ENCODE results near the gene PLA2G6.
A peak's percentile ranks its signal among the peaks of the same experiment; 100 is the strongest.

The PLA2G6 gene

GRCh38 chr22:38214302-38215056 lies 32.8 kb upstream of the PLA2G6 start:
- DNase-seq, result peak; percentile 48 to 73

DNA sequence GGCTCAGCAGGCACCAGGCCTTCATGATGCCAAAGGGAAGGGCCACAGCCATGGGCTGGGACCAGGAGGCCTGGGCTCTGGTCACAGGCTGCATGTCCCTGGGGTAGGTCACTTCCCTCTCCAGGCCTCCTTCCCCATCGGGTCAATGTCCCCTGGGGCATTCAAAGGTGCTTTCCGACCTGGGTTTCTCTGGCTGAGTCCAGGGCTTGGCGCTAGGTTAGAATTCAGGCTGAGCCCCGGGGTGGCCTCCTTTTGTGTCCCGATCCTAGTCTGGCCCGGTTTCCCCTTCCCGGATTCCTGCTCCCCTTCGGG lies 32.3 kb upstream of the PLA2G6 start:
- peak; percentile 68 to 94 for DNase-seq

DNA sequence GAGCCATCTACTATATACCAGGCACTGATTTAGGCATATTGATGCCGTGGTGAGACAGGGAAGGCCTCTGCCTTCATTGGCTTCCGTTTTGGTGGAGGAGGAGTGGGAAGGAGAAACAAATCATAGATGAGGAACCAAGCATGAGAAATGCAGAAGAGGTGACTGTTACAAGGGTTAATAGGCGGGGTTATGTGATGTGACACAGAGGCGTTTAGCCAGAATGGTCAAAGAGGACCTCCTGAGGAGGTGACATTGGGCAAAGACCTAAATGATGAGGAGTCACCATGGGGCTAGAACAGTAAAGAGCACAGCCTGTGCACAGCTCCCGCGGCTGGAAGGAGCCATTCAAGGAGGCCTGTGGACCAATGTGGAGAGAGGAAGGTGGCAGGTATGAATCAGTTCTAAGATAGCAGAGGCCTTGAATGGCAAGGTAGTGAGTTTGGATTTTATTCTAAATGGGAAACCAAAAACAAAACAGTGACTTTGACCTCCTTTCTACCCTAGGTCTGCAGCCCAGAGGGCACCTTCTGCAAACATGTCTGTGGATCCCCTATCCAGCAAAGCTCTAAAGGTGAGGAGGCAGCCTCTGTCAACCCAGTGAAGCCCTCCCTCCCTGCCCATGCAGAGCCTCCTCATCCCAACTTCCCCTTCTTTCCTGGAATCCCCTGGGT lies 31.8 kb upstream of the PLA2G6 start:
- DNase-seq, result peak; percentile 89 to 99

- peak in 1 of 2 donors; percentile 45 for DNase-seq
Observed at GRCh38 chr22:38212442-38212841, 30.8 kb upstream of the PLA2G6 start.

- DNase-seq, result no peak
Observed at GRCh38 chr22:38211556-38211955, 29.9 kb upstream of the PLA2G6 start.

- peak; percentile 48 to 78 for DNase-seq
Observed at GRCh38 chr22:38208551-38208968, 26.9 kb upstream of the PLA2G6 start.

- no peak for DNase-seq
Observed at GRCh38 chr22:38207898-38208432, 26.3 kb upstream of the PLA2G6 start.

DNA sequence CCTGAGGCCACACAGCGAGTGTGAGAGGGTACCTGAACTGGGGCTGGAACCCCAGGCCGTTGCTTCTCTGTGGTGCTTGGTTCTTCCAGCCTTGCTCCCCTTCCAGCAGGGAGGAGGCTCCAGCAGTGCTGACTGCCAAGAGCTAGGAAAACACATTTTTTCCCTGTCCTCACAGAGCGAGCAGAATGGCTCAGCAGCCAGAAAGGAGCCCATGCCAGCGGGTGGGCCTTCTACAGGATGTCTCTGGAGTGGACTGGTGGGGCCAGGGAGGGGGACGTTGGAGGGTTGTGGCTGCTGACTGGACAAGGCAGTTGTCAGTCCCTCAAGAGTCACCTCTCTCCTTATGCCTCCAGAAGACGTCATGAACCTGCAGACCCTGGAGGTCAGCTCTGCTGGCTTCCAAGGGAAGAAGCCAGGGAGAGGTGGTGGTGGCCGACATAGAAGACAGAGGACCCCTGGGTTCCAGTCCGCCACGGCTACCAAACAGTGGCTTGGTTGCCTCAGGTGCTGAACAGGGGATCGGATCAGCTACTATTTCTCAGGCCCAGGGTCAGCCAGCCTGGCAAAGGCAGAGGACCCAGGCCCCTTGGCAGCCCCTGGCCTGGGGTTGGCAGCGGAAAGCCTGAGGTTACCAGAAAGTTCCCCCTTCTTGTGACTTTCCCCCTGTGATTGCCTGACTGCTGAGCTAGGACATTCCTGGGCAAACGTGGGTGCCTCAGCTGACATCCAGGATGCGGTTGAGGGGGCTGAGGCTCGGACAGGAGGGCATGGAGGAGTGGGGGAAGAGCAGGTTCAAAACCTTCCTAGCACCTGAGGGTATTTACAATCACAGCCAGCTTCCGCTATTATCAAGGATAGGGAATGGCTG lies 23.9 kb upstream of the PLA2G6 start:
- no peak for DNase-seq

DNA sequence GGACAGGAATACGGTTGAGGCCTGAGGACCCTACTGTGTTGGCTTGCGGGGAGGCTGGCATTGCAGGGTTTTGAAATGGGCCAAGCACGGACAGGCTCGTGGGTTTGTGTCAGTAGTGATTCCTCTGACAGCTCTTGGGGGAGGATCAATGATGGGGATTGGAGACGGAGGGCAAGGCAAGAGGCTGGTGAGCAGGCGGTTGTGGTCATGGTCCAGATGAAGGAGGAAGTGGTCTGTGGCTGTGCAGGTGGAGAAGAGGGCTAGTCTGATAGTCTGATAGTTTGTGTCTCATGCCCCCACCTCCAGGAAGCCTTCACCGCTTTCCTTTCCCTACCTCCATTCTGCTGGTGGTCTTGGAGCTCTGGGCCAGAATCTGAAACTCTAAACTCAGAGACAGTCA lies 23.2 kb upstream of the PLA2G6 start:
- no peak for DNase-seq

- DNase-seq, result peak; percentile 50 to 71
Observed at GRCh38 chr22:38203855-38204514, 22.4 kb upstream of the PLA2G6 start.

DNA sequence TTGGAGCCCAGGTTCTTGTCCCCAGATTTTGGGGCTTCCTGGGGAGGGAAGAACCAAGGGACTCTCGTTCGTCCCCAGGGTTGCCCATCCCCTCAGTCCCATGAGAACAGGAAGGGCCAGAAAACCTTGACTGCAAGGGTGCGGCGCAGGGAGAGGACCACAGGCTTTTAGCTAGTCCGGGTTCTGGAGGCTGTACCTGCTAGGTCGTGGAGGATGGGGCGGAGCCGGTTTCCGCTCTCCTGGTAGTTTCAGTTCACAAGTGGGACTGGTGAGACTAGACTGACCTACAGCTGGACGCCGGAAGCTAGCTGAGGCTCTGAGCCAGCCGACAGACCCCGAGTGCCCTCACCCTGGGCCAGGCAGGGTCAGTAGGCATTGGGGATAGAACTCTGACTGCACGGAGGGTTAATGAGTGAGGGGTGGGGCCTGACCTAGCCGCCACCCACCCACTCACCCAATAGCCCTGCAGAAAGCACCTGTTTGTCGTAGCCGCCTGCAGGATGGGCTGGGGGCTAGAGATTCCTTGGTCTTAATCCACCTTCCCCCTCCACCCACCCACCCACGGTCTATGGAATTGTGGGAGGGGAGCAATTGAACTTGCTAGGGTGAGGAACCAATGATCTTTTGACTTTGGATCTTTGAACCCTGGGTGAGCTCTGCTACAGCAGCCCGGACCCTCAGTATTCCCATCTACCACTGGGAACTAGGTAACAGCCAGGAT lies 21.6 kb upstream of the PLA2G6 start:
- no peak for DNase-seq

DNA sequence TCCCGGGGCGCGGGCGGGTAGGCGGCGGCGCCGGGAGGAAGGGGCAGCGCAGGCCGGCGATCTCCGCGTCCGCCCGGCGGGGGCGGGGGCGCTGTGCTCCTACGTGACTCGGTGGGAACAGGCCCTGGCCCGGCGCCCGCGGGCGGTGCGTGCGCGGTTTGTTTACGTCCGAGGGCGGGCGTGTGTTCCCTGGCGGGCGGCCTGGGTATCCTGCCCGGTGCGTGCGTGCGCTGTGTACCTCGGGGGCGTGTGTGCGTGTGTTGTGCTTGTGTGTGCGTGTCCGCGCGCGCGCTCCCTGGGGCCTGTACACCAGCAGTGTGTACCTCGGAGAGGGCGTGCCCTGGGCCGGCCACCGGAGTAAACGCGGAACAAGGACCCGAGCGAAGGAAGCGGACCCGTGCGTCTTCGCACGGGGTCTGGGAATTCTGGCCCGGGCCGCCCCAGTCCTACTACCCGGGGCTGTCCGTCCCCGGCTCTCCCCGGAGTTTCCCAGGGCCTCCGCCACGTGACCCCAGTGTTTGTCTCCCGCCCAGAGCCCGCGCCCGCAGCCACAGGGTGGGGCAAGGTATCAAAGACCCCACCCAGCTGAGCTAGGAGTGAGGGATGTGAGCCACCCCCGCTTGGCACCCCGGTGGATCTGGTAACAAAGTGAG lies 20.9 kb upstream of the PLA2G6 start:
- peak; percentile 74 to 85 for DNase-seq

DNA sequence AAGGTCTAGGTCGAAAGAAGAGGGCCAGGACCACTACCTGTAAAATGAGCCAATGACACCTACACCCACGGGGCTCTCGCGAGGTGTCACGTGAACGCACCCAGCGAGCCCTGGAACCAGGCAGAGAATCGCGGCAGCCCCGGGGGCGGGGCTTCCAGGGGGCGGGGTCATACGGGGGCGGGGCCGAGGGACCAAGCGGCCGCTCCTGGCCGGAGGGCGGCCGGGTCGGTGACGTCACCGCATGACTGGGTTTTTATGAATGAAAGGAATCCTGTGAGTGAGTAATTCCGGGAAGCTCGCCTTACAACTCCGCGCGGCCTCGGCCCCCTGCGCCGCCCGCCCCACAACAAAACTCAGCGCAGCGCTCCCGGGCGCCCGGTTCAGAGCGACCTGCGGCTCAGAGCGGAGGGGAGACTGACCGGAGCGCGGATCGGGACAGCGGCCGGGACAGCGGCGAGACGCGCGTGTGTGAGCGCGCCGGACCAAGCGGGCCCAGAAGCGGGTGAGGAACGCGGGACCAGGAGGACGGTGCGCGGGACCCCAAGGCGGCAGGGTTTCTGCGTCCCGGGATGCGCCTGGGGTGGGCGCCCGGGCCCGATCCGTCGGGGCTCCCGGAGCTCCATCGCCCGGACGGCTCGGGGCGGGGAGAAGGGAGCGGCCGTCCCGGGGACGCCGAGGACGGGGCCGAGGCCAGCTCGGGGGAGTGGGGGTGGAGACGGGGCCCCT lies 20.2 kb upstream of the PLA2G6 start, which contains the start of gene MAFF:
Gene MAFF (plus strand): TSS at position 284 of the 726 bp plus-strand sequence. CDS start 11,860 bp downstream, outside the sequence.
- DNase-seq, result peak; percentile 95 to 98

DNA sequence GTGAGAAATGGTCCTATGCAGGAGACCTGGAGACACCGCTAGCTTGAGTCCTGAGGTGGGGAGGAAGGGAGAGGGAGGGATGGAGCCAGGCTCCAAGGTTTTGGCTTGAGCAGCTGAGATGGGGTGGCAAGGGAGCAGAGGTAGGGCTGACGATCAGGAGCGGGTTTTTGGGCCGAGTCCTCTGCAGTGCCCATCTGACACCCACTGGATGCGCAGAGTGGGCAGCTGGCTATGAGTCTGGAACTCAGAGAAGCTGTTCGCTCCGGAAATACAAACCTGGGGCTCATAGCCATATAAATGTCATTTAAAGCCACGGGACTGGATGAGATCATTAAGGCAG lies 19.7 kb upstream of the PLA2G6 start:
- no peak for DNase-seq

GRCh38 chr22:38199826-38200559 lies 18.4 kb upstream of the PLA2G6 start:
- DNase-seq, result no peak

GRCh38 chr22:38196791-38197419 lies 15.3 kb upstream of the PLA2G6 start:
- no peak for DNase-seq

- DNase-seq, result peak; percentile 68 to 82
Observed at GRCh38 chr22:38193580-38193979, 11.9 kb upstream of the PLA2G6 start.

DNA sequence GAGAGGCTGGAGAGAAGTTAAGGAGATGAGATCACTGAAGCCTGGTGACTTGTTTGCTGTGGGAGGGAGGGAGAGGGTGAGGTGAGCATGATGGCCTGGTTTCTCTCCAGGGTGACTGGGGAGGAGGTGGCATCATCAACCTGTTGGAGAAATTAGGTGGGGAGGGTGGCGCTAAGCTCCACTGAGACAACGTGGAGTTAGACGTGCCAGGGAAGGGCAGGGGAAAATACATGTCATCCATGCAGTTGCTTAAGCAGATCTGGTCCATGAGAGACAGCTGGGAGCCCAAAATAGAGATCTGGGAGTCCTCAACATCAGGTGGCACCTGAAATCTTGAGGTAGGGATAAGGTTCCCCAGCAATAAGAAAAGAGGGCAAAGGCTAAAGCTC lies 10.8 kb upstream of the PLA2G6 start:
- no peak for DNase-seq

- no peak for DNase-seq
Observed at GRCh38 chr22:38191731-38192474, 10.3 kb upstream of the PLA2G6 start.
